Measurements from ENCODE around the gene ZNF284. TPM values are rescaled to one million over a fixed set of nuclear protein-coding genes. Genes with fewer than 3 reads are reported as not detected.

ZNF284 gene
- total RNA-seq, 1 donor from 2014 or later = 2.4 TPM

DNA sequence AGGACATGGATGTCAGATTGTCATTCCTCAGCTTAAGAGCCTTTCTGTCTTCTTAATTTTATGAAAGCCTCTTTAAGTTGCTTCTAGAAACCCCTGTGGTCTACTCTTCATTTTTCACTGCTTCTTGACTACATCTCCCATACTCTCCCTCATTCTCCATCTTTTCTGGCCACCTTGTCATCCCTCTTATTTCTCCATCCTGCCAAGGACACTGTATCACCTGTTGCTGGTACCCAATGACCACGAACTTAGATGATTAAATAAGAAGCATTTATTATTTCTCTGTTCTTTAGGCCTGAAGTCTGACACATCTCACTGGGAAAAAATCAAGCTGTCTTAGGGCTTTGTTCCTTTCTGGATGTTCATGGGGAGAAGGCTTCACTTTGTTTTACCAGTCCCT, 10.9 kb upstream of the ZNF284 start:
- no peaks in the 10 kb centered on the region for H3K27me3 ChIP-seq (ENCODE audit: control insufficient read depth, insufficient read depth, low read length)

DNA sequence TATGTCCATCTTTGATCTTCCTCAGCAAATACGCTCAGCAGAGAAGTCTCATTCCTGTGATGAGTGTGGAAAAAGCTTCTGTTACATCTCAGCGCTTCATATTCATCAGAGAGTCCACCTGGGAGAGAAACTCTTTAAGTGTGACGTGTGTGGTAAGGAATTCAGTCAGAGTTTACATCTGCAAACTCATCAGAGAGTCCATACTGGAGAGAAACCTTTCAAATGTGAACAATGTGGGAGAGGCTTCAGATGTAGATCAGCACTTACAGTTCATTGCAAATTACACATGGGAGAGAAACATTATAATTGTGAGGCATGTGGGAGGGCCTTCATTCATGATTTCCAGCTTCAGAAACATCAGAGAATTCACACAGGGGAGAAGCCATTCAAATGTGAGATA, 5.7 kb upstream of the ZNF284 start:
- no peak for FAIRE-seq
- Histone ChIP-seq H3K4me3 (ENCODE audit: low read depth, low read length) (no peak overlapping the region), H3K27me3 (ENCODE audit: control insufficient read depth, insufficient read depth, low read length) (no peaks in the 10 kb centered on the region), H3K36me3 (ENCODE audit: control insufficient read depth, insufficient read depth, low read length) (peaks cover 6% of the 10 kb centered on the region)
- no peak for DNase-seq (ENCODE audit: low read depth)
- TF ChIP-seq CTCF (IDR thresholded peaks at IDR 0.05; ENCODE audit: insufficient read depth, low read length, severe bottlenecking) = no peak

More for the DNA sequence above, 10.9 kb upstream of the ZNF284 start:
- no peak for FAIRE-seq
- DNase-seq (ENCODE audit: low read depth) = no peak
- peaks cover 10% of the 10 kb centered on the region for H3K36me3 ChIP-seq (ENCODE audit: control insufficient read depth, insufficient read depth, low read length)
- no peak overlapping the region for H3K4me3 ChIP-seq (ENCODE audit: low read depth, low read length)
- TF ChIP-seq CTCF (IDR thresholded peaks at IDR 0.05; ENCODE audit: insufficient read depth, low read length, severe bottlenecking) = no peak

DNA sequence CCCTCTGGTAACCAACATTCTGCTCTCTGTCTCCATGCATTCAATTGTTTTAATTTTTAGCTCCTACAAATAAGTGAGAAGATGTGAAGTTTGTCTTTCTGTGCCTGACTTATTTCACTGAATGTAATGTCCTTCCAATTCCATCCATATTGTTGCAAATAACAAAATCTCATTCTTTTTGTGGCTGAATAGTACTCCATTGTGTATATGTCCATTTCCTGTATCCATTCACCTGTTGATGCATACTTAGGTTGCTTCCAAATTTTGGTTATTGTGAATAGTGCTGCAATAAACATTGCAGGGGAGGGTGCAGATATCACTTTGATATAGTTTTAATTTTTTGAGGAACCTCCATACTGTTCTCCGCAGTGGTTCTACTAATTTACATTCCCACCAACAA, 2.5 kb upstream of the ZNF284 start:
- no peak for DNase-seq (ENCODE audit: low read depth)
- Histone ChIP-seq H3K36me3 (ENCODE audit: control insufficient read depth, insufficient read depth, low read length) (peaks cover 3% of the 10 kb centered on the region), H3K4me3 (ENCODE audit: low read depth, low read length) (no peak overlapping the region), H3K27me3 (ENCODE audit: control insufficient read depth, insufficient read depth, low read length) (no peaks in the 10 kb centered on the region)
- TF ChIP-seq CTCF (IDR thresholded peaks at IDR 0.05; ENCODE audit: insufficient read depth, low read length, severe bottlenecking) = no peak
- no peak for FAIRE-seq

- no peak for TF ChIP-seq CTCF (IDR thresholded peaks at IDR 0.05; ENCODE audit: insufficient read depth, low read length, severe bottlenecking)
- DNase-seq (ENCODE audit: low read depth) = peak; percentile 14
- H3K4me3 ChIP-seq (ENCODE audit: low read depth, low read length) = peak overlapping the region; percentile 81
- no peaks in the 10 kb centered on the region for H3K27me3 ChIP-seq (ENCODE audit: control insufficient read depth, insufficient read depth, low read length)
- no peaks in the 10 kb centered on the region for H3K36me3 ChIP-seq (ENCODE audit: control insufficient read depth, insufficient read depth, low read length)
- FAIRE-seq = no peak
These were observed 813 bp downstream of the ZNF284 start for GRCh38 chr19:44072543-44073401.

- DNase-seq (ENCODE audit: low read depth) = no peak
- no peak for FAIRE-seq
- Histone ChIP-seq H3K36me3 (ENCODE audit: control insufficient read depth, insufficient read depth, low read length) (peaks cover 1% of the 10 kb centered on the region), H3K4me3 (ENCODE audit: low read depth, low read length) (no peak overlapping the region), H3K27me3 (ENCODE audit: control insufficient read depth, insufficient read depth, low read length) (no peaks in the 10 kb centered on the region)
- no peak for TF ChIP-seq CTCF (IDR thresholded peaks at IDR 0.05; ENCODE audit: insufficient read depth, low read length, severe bottlenecking)
These were observed 4.4 kb downstream of the ZNF284 start for GRCh38 chr19:44076325-44076724.

Data from bronchial epithelial cell (primary cell).